WTC11 (cell line): ENCODE measurements around the gene PRSS33. TPM values are rescaled to one million over a fixed set of nuclear protein-coding genes. Genes with fewer than 3 reads are reported as not detected.

Source experiments
- ATAC-seq: fragments of 200-7000 bp; cut with Tn5 transposase; 2 replicates; pipeline ENCODE4 v1.10.0; 2021; ENCODE audit warnings: mild to moderate bottlenecking, moderate library complexity
- Bru-seq: library from RNA; stranded (reverse); fragments of 400-500 nt; gene quantifications from one replicate; lab custom pipeline; 2021; lab: Mats Ljungman, UMichigan
- CTCF ChIA-PET: fragments of 300-600 bp; sonication (Branson Sonifier 250); formaldehyde crosslinking; loops from one replicate; lab custom pipeline; 2021; ENCODE audit warnings: antibody characterized with exemption; lab: Charles Lee
- POLR2A ChIA-PET: fragments of 350-600 bp; sonication (Branson Sonifier 250); formaldehyde crosslinking; loops from one replicate; lab custom pipeline; 2021; ENCODE audit warnings: antibody characterized with exemption; lab: Charles Lee
- DNase-seq: peaks from one replicate; pipeline ENCODE4 v3.0.0; 2021; ENCODE audit warnings: low spot score
- H3K27ac Mint-ChIP-seq: 2 replicates; pipeline ENCODE4 v1.8.0; 2021; ENCODE audit warnings: mixed read lengths
- H3K27me3 Mint-ChIP-seq: 2 replicates; pipeline ENCODE4 v1.8.0; 2021; ENCODE audit warnings: low read depth, mild to moderate bottlenecking, moderate library complexity, mixed read lengths
- H3K36me3 Mint-ChIP-seq: 2 replicates; pipeline ENCODE4 v1.8.0; 2021; ENCODE audit warnings: mixed read lengths
- H3K4me1 Mint-ChIP-seq: 2 replicates; pipeline ENCODE4 v1.8.0; 2022; ENCODE audit warnings: mixed read lengths
- H3K4me3 Mint-ChIP-seq: 2 replicates; pipeline ENCODE4 v1.8.0; 2021; ENCODE audit warnings: mild to moderate bottlenecking, moderate library complexity, mixed read lengths
- H3K9me3 Mint-ChIP-seq: 2 replicates; pipeline ENCODE4 v1.8.0; 2021; ENCODE audit warnings: mixed read lengths
- CBFB ChIP-seq: sonication (generic); formaldehyde crosslinking; IDR thresholded peaks from 2 replicates; pipeline ENCODE4 v1.8.1; 2022; ENCODE audit warnings: mild to moderate bottlenecking, low read depth, missing genetic modification reagents
- CREM ChIP-seq: sonication (generic); formaldehyde crosslinking; IDR thresholded peaks from 2 replicates; pipeline ENCODE4 v1.8.1; 2022; ENCODE audit warnings: mild to moderate bottlenecking, missing genetic modification reagents, moderate library complexity
- GTF2I ChIP-seq: fragments of 250-450 bp; sonication (Bioruptor Pico); conservative IDR thresholded peaks from 2 replicates; pipeline ENCODE4 v1.4.0; 2021; ENCODE audit warnings: mild to moderate bottlenecking
- MXD4 ChIP-seq: fragments of 250-450 bp; sonication (Bioruptor Pico); IDR thresholded peaks from 2 replicates; pipeline ENCODE4 v1.8.0; 2021; ENCODE audit warnings: mild to moderate bottlenecking, moderate library complexity, borderline replicate concordance
- MYBL2 ChIP-seq: sonication (generic); formaldehyde crosslinking; IDR thresholded peaks from 2 replicates; pipeline ENCODE4 v1.8.1; 2023; ENCODE audit warnings: mild to moderate bottlenecking, moderate library complexity, missing genetic modification reagents
- NFATC4 ChIP-seq: fragments of 250-450 bp; sonication (Bioruptor Pico); IDR thresholded peaks from 2 replicates; pipeline ENCODE4 v1.9.0; 2021; ENCODE audit warnings: mild to moderate bottlenecking
- NFE2L1 ChIP-seq: sonication (generic); formaldehyde crosslinking; IDR thresholded peaks from 2 replicates; pipeline ENCODE4 v1.8.1; 2023; ENCODE audit warnings: missing genetic modification reagents
- SMAD3 ChIP-seq: sonication (generic); formaldehyde crosslinking; IDR thresholded peaks from 2 replicates; pipeline ENCODE4 v1.8.0; 2022; ENCODE audit warnings: missing genetic modification reagents, mild to moderate bottlenecking, borderline replicate concordance
- SMAD4 ChIP-seq: sonication (generic); formaldehyde crosslinking; IDR thresholded peaks from 2 replicates; pipeline ENCODE4 v1.8.0; 2022; ENCODE audit warnings: mild to moderate bottlenecking, missing genetic modification reagents
- SP1 ChIP-seq: sonication (generic); formaldehyde crosslinking; conservative IDR thresholded peaks from 2 replicates; pipeline ENCODE4 v1.8.1; 2022; ENCODE audit warnings: missing genetic modification reagents
- TEAD1 ChIP-seq: sonication (generic); formaldehyde crosslinking; IDR thresholded peaks from 2 replicates; pipeline ENCODE4 v1.8.0; 2022; ENCODE audit warnings: mild to moderate bottlenecking, missing genetic modification reagents
- TEAD4 ChIP-seq: sonication (generic); formaldehyde crosslinking; IDR thresholded peaks from 2 replicates; pipeline ENCODE4 v1.8.0; 2022; ENCODE audit warnings: mild to moderate bottlenecking, missing genetic modification reagents
- ZNF138 ChIP-seq: sonication (generic); formaldehyde crosslinking; conservative IDR thresholded peaks from 2 replicates; pipeline ENCODE4 v1.8.1; 2022; ENCODE audit warnings: mild to moderate bottlenecking, moderate library complexity, missing genetic modification reagents
- ZNF263 ChIP-seq: sonication (generic); formaldehyde crosslinking; IDR thresholded peaks from 2 replicates; pipeline ENCODE4 v1.8.1; 2022; ENCODE audit warnings: low read depth, mild to moderate bottlenecking, moderate library complexity, missing genetic modification reagents
- long read RNA-seq, 3 experiments: library from RNA in 1 of 3; library from capped mRNA in 1 of 3; library from polyadenylated mRNA in 1 of 3; unstranded in 2 of 3; stranded (forward) in 1 of 3; transcript quantifications; one replicate each; pipeline ENCODE4 v2.0.0, GENCODE V29; 2021
- total RNA-seq: library from RNA; stranded (reverse); gene quantifications from 3 replicates; pipeline ENCODE4 v1.2.3, GENCODE V29; 2021
- TF ChIP-seq, protein P1 (sequence below): fragments of 200-600 bp; IDR thresholded peaks from 2 replicates; pipeline ENCODE4 v1.8.0; 2022; ENCODE audit warnings: antibody characterized with exemption
- TF ChIP-seq, protein P2 (sequence below): sonication (generic); formaldehyde crosslinking; IDR thresholded peaks from 2 replicates; pipeline ENCODE4 v1.8.0; 2022; ENCODE audit warnings: mild to moderate bottlenecking, missing genetic modification reagents
- TF ChIP-seq, protein P3 (sequence below): sonication (generic); formaldehyde crosslinking; IDR thresholded peaks from 2 replicates; pipeline ENCODE4 v1.8.0; 2023; ENCODE audit warnings: missing genetic modification reagents

Gene PRSS33, protein sequence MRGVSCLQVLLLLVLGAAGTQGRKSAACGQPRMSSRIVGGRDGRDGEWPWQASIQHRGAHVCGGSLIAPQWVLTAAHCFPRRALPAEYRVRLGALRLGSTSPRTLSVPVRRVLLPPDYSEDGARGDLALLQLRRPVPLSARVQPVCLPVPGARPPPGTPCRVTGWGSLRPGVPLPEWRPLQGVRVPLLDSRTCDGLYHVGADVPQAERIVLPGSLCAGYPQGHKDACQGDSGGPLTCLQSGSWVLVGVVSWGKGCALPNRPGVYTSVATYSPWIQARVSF
- total RNA-seq: 0.18 to 0.44 TPM (median 0.24 TPM) in 3 replicates
- Bru-seq, nascent RNA: not detected
- long read RNA-seq, experiment 1, partial matches to known transcripts: 2 of 2 reads
- long read RNA-seq, experiment 1, other reads (novel, unspliced or antisense): 0 of 2 reads
- long read RNA-seq, experiment 2, partial matches to known transcripts: 1 of 1 reads
- long read RNA-seq, experiment 2, other reads (novel, unspliced or antisense): 0 of 1 reads
- long read RNA-seq, experiment 3: 0 reads

DNA sequence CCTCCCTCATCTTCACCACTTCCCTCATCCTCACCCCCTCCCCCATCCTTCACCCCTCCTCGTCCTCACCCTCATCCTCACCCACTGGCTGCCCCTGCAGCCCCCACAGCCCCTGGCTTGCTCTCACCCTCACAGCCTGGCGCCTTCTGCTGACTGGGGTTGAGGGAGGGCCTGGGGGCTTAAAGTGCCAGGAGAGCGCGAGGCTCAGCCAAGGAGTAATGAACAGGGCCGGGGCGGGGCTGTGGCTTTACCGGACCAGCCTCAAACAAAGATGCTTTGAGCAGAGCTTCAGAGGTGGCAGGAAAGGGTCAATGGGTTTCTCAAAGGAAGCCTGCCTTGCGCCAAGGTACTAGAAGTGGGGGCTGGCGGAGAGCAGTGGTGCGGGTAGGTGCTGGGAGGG is at the start of gene PRSS33:
Gene PRSS33 (minus strand): TSS at position 155 of the 400 bp plus-strand sequence. CDS start 1,013 bp downstream, outside the sequence.
- Mint-ChIP-seq H3K9me3 (no peaks in the 10 kb centered on the region), H3K27ac (no peak within 1 kb of the TSS)
- CTCF ChIA-PET: interaction anchor here (1.2 to 1.8 kb wide), 2 partner anchors 11 to 36 kb away, joined by 4 to 7 read pairs; partner anchors contain the start of gene PRSS41
- ATAC-seq: no peak
- no peak for TF ChIP-seq NFATC4 (CRISPR knock-in tag)
- TF ChIP-seq, protein P1, sequence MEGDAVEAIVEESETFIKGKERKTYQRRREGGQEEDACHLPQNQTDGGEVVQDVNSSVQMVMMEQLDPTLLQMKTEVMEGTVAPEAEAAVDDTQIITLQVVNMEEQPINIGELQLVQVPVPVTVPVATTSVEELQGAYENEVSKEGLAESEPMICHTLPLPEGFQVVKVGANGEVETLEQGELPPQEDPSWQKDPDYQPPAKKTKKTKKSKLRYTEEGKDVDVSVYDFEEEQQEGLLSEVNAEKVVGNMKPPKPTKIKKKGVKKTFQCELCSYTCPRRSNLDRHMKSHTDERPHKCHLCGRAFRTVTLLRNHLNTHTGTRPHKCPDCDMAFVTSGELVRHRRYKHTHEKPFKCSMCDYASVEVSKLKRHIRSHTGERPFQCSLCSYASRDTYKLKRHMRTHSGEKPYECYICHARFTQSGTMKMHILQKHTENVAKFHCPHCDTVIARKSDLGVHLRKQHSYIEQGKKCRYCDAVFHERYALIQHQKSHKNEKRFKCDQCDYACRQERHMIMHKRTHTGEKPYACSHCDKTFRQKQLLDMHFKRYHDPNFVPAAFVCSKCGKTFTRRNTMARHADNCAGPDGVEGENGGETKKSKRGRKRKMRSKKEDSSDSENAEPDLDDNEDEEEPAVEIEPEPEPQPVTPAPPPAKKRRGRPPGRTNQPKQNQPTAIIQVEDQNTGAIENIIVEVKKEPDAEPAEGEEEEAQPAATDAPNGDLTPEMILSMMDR: no peak
- TF ChIP-seq ZNF263 (CRISPR knock-in tag): no peak
- no peak for TF ChIP-seq MYBL2 (CRISPR knock-in tag)
- no peak for TF ChIP-seq MXD4 (CRISPR knock-in tag)
- TF ChIP-seq GTF2I: no peak
- no peak for TF ChIP-seq CREM (CRISPR knock-in tag)
- no peak for TF ChIP-seq SMAD3
- TF ChIP-seq, protein P2, sequence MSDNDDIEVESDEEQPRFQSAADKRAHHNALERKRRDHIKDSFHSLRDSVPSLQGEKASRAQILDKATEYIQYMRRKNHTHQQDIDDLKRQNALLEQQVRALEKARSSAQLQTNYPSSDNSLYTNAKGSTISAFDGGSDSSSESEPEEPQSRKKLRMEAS (CRISPR knock-in tag): no peak
- no peak for TF ChIP-seq TEAD1 (CRISPR knock-in tag)
- TF ChIP-seq, all 79 proteins: peak for 0
- DNase-seq: no peak
- POLR2A ChIA-PET: no interaction called here
- Mint-ChIP-seq H3K36me3 (no peaks in the 10 kb centered on the region), H3K27me3 (peaks cover 45% of the 10 kb centered on the region), H3K4me1 (peaks cover 4% of the 10 kb centered on the region), H3K4me3 (no peak within 1 kb of the TSS)

DNA sequence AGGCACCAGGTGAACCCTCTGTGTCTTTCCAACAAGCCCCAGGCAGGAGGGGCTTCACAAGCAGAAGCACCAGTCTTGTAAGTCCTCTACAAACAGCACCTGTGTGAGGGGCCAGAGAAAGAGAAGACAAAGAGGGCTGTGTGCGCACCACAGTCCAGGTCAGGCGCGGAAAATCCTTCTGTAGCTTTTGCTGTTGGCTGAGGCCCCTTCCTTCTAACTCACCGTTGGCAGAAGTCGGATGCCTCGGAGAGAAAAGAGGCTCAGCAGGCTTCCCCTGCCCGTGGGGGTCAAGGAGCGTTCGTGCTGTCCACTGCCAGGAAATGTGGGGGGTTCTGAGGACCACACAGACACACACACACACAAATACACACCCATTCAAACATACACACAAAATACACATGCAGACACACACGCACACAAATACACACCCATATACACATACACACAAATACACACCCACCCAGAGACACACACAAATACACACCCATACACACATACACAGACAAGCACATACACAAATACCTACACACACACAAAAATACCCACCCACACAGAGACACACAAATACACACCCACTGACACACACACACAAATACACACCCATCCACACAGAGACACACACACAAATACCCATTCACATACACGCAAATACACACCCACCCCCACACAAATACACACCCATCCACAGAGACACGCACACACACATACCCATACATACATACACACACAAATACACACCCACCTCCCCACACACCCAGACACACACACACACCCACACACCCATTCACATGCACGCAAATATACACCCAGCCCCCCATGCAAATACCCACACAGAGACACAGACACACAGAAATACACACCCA is 49.5 kb upstream of the PRSS33 start:
- Mint-ChIP-seq H3K4me3 (no peak overlapping the region), H3K4me1 (peaks cover 14% of the 10 kb centered on the region), H3K9me3 (peaks cover 6% of the 10 kb centered on the region), H3K27ac (no peak overlapping the region), H3K27me3 (peaks cover 14% of the 10 kb centered on the region), H3K36me3 (no peaks in the 10 kb centered on the region)
- DNase-seq (no peak), ATAC-seq (no peak)
- ChIA-PET POLR2A (no interaction called here), CTCF (interaction anchor here (1.1 to 1.4 kb wide), 2 partner anchors 20 to 31 kb away, joined by 4 to 5 read pairs; partner anchors contain the start of gene PRSS21)
- TF ChIP-seq ZNF138 (CRISPR knock-in tag): no peak
- TF ChIP-seq CBFB (CRISPR knock-in tag): no peak
- TF ChIP-seq, protein P3, sequence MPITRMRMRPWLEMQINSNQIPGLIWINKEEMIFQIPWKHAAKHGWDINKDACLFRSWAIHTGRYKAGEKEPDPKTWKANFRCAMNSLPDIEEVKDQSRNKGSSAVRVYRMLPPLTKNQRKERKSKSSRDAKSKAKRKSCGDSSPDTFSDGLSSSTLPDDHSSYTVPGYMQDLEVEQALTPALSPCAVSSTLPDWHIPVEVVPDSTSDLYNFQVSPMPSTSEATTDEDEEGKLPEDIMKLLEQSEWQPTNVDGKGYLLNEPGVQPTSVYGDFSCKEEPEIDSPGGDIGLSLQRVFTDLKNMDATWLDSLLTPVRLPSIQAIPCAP: no peak
- no peak for TF ChIP-seq TEAD4 (CRISPR knock-in tag)
- no peak for TF ChIP-seq NFE2L1 (CRISPR knock-in tag)
- no peak for TF ChIP-seq SMAD4 (CRISPR knock-in tag)
- no peak for TF ChIP-seq SP1 (CRISPR knock-in tag)
